Tibial nerve (tissue), 3 donors: Measurements from ENCODE around the gene UBE2L6.

Experiments used
- POLR2A ChIP-seq, 2 donors: fragments of 450-650 bp; IDR thresholded peaks; one replicate each; pipeline ENCODE4 v1.6.1; 2017; ENCODE audit warnings: antibody characterized with exemption in 2 of 2, mild to moderate bottlenecking in 2 of 2, moderate library complexity in 2 of 2
- TF ChIP-seq, protein P1 (sequence below), 5 experiments: fragments of 200-600 bp in 3 of 5; fragments of 450-650 bp in 2 of 5; sonication (generic) in 3 of 5; IDR thresholded peaks; one replicate each; pipeline ENCODE4 v1.5.1; 2016 to 2019; ENCODE audit warnings: antibody characterized with exemption in 5 of 5, mild to moderate bottlenecking in 3 of 5, moderate library complexity in 2 of 5

DNA sequence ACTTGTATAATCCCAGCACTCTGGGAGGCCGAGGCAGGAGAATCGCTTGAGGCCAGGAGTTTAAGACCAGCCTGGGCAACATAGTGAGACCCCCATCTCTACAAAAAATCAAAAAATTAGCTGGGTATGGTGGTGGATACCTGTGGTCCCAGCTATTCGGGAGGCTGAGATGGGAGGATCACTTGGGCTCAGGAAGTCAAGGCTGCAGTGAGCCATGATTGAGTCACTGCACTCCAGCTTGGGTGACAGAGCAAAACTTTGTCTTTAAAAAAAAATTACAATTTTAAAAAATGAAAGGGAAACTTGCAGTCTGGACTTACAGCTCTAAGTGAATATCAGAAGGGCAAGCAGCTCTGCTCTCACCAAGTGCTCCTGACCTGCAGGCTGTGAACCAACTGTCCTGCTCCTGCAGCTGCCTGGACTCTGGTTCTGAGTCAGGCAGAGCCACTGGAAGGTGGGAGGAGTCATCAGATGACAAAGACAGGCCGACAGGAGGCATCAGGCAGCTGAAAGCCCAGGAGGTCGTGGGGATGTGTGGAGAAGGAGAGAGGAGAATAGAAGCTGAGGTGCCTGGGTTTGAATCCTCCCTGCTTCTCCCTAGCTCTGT is 20.5 kb downstream of the UBE2L6 start:
- TF ChIP-seq, protein P1, sequence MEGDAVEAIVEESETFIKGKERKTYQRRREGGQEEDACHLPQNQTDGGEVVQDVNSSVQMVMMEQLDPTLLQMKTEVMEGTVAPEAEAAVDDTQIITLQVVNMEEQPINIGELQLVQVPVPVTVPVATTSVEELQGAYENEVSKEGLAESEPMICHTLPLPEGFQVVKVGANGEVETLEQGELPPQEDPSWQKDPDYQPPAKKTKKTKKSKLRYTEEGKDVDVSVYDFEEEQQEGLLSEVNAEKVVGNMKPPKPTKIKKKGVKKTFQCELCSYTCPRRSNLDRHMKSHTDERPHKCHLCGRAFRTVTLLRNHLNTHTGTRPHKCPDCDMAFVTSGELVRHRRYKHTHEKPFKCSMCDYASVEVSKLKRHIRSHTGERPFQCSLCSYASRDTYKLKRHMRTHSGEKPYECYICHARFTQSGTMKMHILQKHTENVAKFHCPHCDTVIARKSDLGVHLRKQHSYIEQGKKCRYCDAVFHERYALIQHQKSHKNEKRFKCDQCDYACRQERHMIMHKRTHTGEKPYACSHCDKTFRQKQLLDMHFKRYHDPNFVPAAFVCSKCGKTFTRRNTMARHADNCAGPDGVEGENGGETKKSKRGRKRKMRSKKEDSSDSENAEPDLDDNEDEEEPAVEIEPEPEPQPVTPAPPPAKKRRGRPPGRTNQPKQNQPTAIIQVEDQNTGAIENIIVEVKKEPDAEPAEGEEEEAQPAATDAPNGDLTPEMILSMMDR (IDR thresholded peaks at IDR 0.05), result no peak
- no peak for TF ChIP-seq POLR2A (IDR thresholded peaks at IDR 0.05)
